Measurements from ENCODE around the gene CHRDL2.

- TF ChIP-seq CTCF (IDR thresholded peaks at IDR 0.05) (no peak), POLR2A (IDR thresholded peaks at IDR 0.05) (no peak)
Measured at GRCh38 chr11:74697722-74698121, 33.5 kb downstream of the CHRDL2 start.
